ENCODE results near the gene ERG28.

The ERG28 gene

GRCh38 chr14:75645056-75645455 lies 15.6 kb downstream of the ERG28 start:
- H3K4me3 ChIP-seq (ENCODE audit: low read depth, low read length), result no peak overlapping the region
- no peak for DNase-seq (ENCODE audit: low read depth)
- no peak for TF ChIP-seq CTCF (IDR thresholded peaks at IDR 0.05; ENCODE audit: low read depth, low read length, missing control alignments)

GRCh38 chr14:75643985-75644384 lies 16.7 kb downstream of the ERG28 start:
- no peak overlapping the region for H3K4me3 ChIP-seq (ENCODE audit: low read depth, low read length)
- no peak for DNase-seq (ENCODE audit: low read depth)
- no peak for TF ChIP-seq CTCF (IDR thresholded peaks at IDR 0.05; ENCODE audit: low read depth, low read length, missing control alignments)

- TF ChIP-seq CTCF (IDR thresholded peaks at IDR 0.05; ENCODE audit: low read depth, low read length, missing control alignments), result no peak
- no peak for DNase-seq (ENCODE audit: low read depth)
Observed at GRCh38 chr14:75640876-75641275, 19.8 kb downstream of the ERG28 start.

GRCh38 chr14:75636100-75636692 lies 24.5 kb downstream of the ERG28 start:
- DNase-seq (ENCODE audit: low read depth), result no peak
- no peak overlapping the region for H3K4me3 ChIP-seq (ENCODE audit: low read depth, low read length)
- TF ChIP-seq CTCF (IDR thresholded peaks at IDR 0.05; ENCODE audit: low read depth, low read length, missing control alignments), result no peak

More at GRCh38 chr14:75640876-75641275, 19.8 kb downstream of the ERG28 start:
- no peak overlapping the region for H3K4me3 ChIP-seq (ENCODE audit: low read depth, low read length)

GRCh38 chr14:75634848-75635247 lies 25.8 kb downstream of the ERG28 start:
- no peak for TF ChIP-seq CTCF (IDR thresholded peaks at IDR 0.05; ENCODE audit: low read depth, low read length, missing control alignments)
- no peak for DNase-seq (ENCODE audit: low read depth)

GRCh38 chr14:75631453-75631831 lies 29.2 kb downstream of the ERG28 start:
- TF ChIP-seq CTCF (IDR thresholded peaks at IDR 0.05; ENCODE audit: low read depth, low read length, missing control alignments), result no peak
- no peak overlapping the region for H3K4me3 ChIP-seq (ENCODE audit: low read depth, low read length)
- no peak for DNase-seq (ENCODE audit: low read depth)

More at GRCh38 chr14:75634848-75635247, 25.8 kb downstream of the ERG28 start:
- H3K4me3 ChIP-seq (ENCODE audit: low read depth, low read length), result no peak overlapping the region

Data from GM12864 (cell line).